SK-N-SH (cell line): ENCODE data around the gene SSBP2. TPM values are rescaled to one million over a fixed set of nuclear protein-coding genes. Genes with fewer than 3 reads are reported as not detected.

ENCODE experiments used
- CTCF ChIA-PET: fragments of 300-600, 350-600 bp; formaldehyde crosslinking; extraction: SDS; loops from one replicate; lab custom pipeline; 2021; lab: Yijun Ruan, JAX
- POLR2A ChIA-PET: fragments of 350-600 bp; sonication (Branson Sonifier 250); formaldehyde crosslinking; extraction: SDS; loops from one replicate; lab custom pipeline; 2020; ENCODE audit warnings: antibody characterized with exemption, inconsistent platforms; lab: Yijun Ruan, JAX
- DNase-seq: peaks from one replicate; pipeline ENCODE4 v3.0.0; 2012
- H2AFZ ChIP-seq: fragments of 200-600 bp; sonication (generic); 2 replicates; pipeline ENCODE4 v1.8.1; 2016; ENCODE audit warnings: antibody characterized with exemption, mild to moderate bottlenecking, low read depth
- H3F3A ChIP-seq: fragments of 200-600 bp; sonication (generic); replicated peaks from 2 replicates; pipeline ENCODE3; 2016; ENCODE audit warnings: antibody characterized with exemption, mild to moderate bottlenecking; ENCODE audit not compliant: insufficient read depth
- H3K27ac ChIP-seq, 2 experiments: fragments of 200-500 bp in 1 of 2; fragments of 200-600 bp in 1 of 2; sonication (Bioruptor generic) in 1 of 2; sonication (generic), shearing (Covaris generic) in 1 of 2; 2 replicates each; pipeline versions ENCODE4 v1.5.1 to v1.6.1; 2014 to 2016; ENCODE audit warnings: low read depth in 2 of 2, inconsistent platforms in 1 of 2, low read length in 1 of 2, mild to moderate bottlenecking in 1 of 2, mixed read lengths in 1 of 2
- H3K27me3 ChIP-seq: fragments of 200-600 bp; sonication (generic), shearing (Covaris generic); 2 replicates; pipeline ENCODE4 v1.6.1; 2016; ENCODE audit warnings: mixed run types; ENCODE audit not compliant: insufficient read depth
- H3K36me3 ChIP-seq, 2 experiments: fragments of 200-500 bp in 1 of 2; fragments of 200-600 bp in 1 of 2; sonication (Bioruptor generic) in 1 of 2; sonication (generic) in 1 of 2; replicated peaks in 1 of 2; 2 replicates each; pipeline versions ENCODE3 to v1.5.1; 2014 to 2016; ENCODE audit warnings: low read length in 1 of 2, mild to moderate bottlenecking in 1 of 2; ENCODE audit not compliant: insufficient read depth in 2 of 2, control insufficient read depth in 1 of 2
- H3K4me1 ChIP-seq, 2 experiments: fragments of 200-500 bp in 1 of 2; fragments of 200-600 bp in 1 of 2; sonication (Bioruptor generic) in 1 of 2; sonication (generic), shearing (Covaris generic) in 1 of 2; 2 replicates each; pipeline versions ENCODE4 v1.5.1 to v1.6.1; 2014 to 2016; ENCODE audit warnings: low read depth in 1 of 2, low read length in 1 of 2, mixed run types in 1 of 2; ENCODE audit not compliant: insufficient read depth in 2 of 2, control insufficient read depth in 1 of 2
- H3K4me2 ChIP-seq: fragments of 200-600 bp; sonication (generic), shearing (Covaris generic); 2 replicates; pipeline ENCODE4 v1.6.1; 2017; ENCODE audit warnings: mixed run types
- H3K4me3 ChIP-seq, 2 experiments: fragments of 200-500 bp in 1 of 2; fragments of 200-600 bp in 1 of 2; sonication (Bioruptor generic) in 1 of 2; sonication (generic), shearing (Covaris generic) in 1 of 2; 2 replicates each; pipeline versions ENCODE4 v1.5.1 to v1.8.1; 2014 to 2016; ENCODE audit warnings: low read depth in 2 of 2, inconsistent platforms in 1 of 2, low read length in 1 of 2, mild to moderate bottlenecking in 1 of 2, mixed read lengths in 1 of 2, moderate library complexity in 1 of 2
- H3K79me2 ChIP-seq: fragments of 200-600 bp; sonication (generic); 2 replicates; pipeline ENCODE4 v1.8.1; 2017; ENCODE audit warnings: mild to moderate bottlenecking; ENCODE audit not compliant: insufficient read depth
- H3K9ac ChIP-seq: fragments of 200-600 bp; sonication (generic); 2 replicates; pipeline ENCODE4 v1.6.1; 2017; ENCODE audit warnings: mixed run types
- H3K9me2 ChIP-seq: fragments of 200-600 bp; sonication (generic); 2 replicates; pipeline ENCODE4 v1.6.1; 2017; ENCODE audit warnings: mixed run types
- H3K9me3 ChIP-seq: fragments of 200-600 bp; sonication (generic); 2 replicates; pipeline ENCODE4 v1.6.1; 2017; ENCODE audit warnings: mixed run types, mild to moderate bottlenecking, moderate library complexity
- H4K20me1 ChIP-seq: fragments of 200-600 bp; sonication (generic); 2 replicates; pipeline ENCODE4 v1.6.1; 2017; ENCODE audit warnings: mild to moderate bottlenecking, mixed run types; ENCODE audit not compliant: insufficient read depth
- EZH2phosphoT487 ChIP-seq: fragments of 200-600 bp; sonication (generic); IDR thresholded peaks from 2 replicates; pipeline ENCODE4 v1.6.1; 2017; ENCODE audit warnings: low read depth, mixed run types, mild to moderate bottlenecking, antibody characterized with exemption, moderate library complexity, borderline replicate concordance
- FOXM1 ChIP-seq: IDR thresholded peaks from 2 replicates; pipeline ENCODE4 v1.4.0; 2012; ENCODE audit warnings: low read depth, mild to moderate bottlenecking
- GABPA ChIP-seq: IDR thresholded peaks from 2 replicates; pipeline ENCODE4 v1.4.0; 2012; ENCODE audit warnings: low read depth, mild to moderate bottlenecking
- RXRA ChIP-seq: IDR thresholded peaks from 2 replicates; pipeline ENCODE4 v1.4.0; 2012; ENCODE audit warnings: low read depth, mild to moderate bottlenecking, borderline replicate concordance
- SIN3A ChIP-seq: IDR thresholded peaks from 2 replicates; pipeline ENCODE4 v1.6.1; 2012; ENCODE audit warnings: low read depth, mild to moderate bottlenecking, low read length, moderate library complexity, borderline replicate concordance
- YY1 ChIP-seq: IDR thresholded peaks from 2 replicates; pipeline ENCODE4 v1.4.0; 2012; ENCODE audit warnings: low read depth, mild to moderate bottlenecking
- WGBS: methylation state at CpG from one replicate; pipeline ENCODE4 v1.1.6; 2017; ENCODE audit warnings: low lambda C conversion rate; 5-methylcytosine and 5-hydroxymethylcytosine counted together
- polyA plus RNA-seq, 3 experiments: library from polyadenylated mRNA; depleted of rRNA; stranded (reverse); fragments of >200 nt; gene quantifications; 2 replicates each; pipeline ENCODE4 v1.2.3, GENCODE V29; 2012
- TF ChIP-seq, protein P1 (sequence below): fragments of 200-600 bp; sonication (generic); IDR thresholded peaks from 2 replicates; pipeline ENCODE4 v1.6.1; 2017; ENCODE audit warnings: antibody characterized with exemption, mild to moderate bottlenecking, moderate library complexity

Gene SSBP2
- polyA plus RNA-seq, 1 of the 3 experiments (the other 2 are of a cell fraction) = 35.3 TPM

DNA sequence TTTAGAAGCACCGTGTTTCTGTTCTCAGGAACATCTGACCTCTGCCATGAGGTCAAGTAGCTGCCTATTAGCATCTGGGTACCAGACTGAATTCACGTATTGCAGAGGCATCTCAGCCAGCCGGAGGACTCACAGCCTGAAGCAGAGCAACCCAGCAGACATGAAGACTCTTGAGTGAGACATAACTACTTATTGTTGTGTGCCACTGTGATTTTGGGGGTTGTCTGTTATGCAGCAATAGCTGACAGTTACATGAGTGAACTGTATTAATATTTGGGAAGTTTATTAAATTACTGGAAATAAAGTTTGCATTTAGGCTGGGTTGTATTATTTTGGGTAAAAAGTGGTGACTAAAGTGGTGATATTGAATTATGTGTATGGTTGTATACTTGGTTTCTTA is 355.6 kb downstream of the SSBP2 start:
- H3K36me3 ChIP-seq = no peaks in the 10 kb centered on the region
- DNase-seq = no peak
- POLR2A ChIA-PET = interaction anchor here (0.6 kb wide), 1 partner anchor 66 kb away, joined by 3 read pairs; no protein-coding TSS in a partner anchor
- no peaks in the 10 kb centered on the region for H3F3A ChIP-seq
- H3K9me3 ChIP-seq = no peaks in the 10 kb centered on the region
- H2AFZ ChIP-seq = no peak overlapping the region
- no peak overlapping the region for H3K4me3 ChIP-seq
- TF ChIP-seq GABPA = no peak
- TF ChIP-seq, protein P1, sequence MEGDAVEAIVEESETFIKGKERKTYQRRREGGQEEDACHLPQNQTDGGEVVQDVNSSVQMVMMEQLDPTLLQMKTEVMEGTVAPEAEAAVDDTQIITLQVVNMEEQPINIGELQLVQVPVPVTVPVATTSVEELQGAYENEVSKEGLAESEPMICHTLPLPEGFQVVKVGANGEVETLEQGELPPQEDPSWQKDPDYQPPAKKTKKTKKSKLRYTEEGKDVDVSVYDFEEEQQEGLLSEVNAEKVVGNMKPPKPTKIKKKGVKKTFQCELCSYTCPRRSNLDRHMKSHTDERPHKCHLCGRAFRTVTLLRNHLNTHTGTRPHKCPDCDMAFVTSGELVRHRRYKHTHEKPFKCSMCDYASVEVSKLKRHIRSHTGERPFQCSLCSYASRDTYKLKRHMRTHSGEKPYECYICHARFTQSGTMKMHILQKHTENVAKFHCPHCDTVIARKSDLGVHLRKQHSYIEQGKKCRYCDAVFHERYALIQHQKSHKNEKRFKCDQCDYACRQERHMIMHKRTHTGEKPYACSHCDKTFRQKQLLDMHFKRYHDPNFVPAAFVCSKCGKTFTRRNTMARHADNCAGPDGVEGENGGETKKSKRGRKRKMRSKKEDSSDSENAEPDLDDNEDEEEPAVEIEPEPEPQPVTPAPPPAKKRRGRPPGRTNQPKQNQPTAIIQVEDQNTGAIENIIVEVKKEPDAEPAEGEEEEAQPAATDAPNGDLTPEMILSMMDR = no peak
- no peak for TF ChIP-seq YY1
- no peak for TF ChIP-seq EZH2phosphoT487
- TF ChIP-seq SIN3A = no peak
- no peak for TF ChIP-seq RXRA
- 90% methylated on average over 3 of the region's 3 CpGs for WGBS
- H3K79me2 ChIP-seq = no peaks in the 10 kb centered on the region
- H3K27me3 ChIP-seq = no peaks in the 10 kb centered on the region
- H3K9me2 ChIP-seq = no peaks in the 10 kb centered on the region
- H3K4me2 ChIP-seq = no peak overlapping the region
- no peak overlapping the region for H3K27ac ChIP-seq
- CTCF ChIA-PET = interaction anchor here (1.0 to 1.5 kb wide), 3 partner anchors 10 to 831 kb away, joined by 3 to 4 read pairs (median 4); no protein-coding TSS in a partner anchor
- H3K4me1 ChIP-seq = no peaks in the 10 kb centered on the region; a peak in 1 of 4 replicates
- H4K20me1 ChIP-seq = no peaks in the 10 kb centered on the region
- H3K9ac ChIP-seq = no peak overlapping the region

DNA sequence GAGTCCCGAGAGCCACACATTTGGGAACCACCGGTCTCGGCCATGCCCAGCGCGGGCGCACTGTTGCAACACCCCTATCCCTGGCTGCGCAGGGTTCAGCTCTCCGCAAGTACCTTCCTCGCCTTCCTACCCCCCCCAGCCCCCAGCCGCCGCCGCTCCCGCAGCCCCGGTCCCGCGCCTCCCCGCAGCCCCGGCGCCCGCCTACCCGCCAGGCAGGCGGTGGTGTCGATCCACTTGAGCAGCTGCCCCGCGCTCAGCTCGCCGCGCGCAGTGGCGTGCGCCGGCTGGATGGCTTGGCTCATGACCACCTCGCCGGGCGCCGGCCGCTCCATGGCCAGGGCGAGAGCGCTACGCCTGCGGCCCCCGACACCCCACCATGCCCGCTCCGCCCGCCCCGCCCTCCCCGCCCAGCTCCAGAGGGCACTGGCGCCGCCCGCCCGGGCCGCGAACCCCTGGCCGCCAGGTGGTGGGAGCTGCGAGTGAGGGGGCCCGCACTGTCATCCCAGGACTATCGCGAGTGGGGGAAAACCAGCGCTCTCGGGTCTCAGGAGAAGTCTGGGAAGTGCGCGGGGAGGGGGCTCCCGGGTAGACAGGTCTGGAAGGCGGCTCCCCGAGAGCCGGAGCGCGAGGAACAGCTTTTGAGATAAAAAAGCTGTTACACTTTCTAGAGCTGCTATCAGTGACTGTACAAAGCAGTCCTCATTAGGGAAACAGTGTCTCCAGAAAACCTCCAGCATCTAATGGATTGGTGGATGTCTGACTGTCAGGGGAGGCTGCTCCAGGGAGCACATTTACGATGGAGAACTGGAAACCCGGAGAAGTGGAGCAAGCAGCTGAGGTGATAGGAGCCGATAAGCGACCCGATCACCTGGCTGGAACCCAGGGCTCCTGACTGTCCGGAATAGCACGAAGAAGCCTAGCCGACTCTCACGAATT is 356.8 kb downstream of the SSBP2 start, which contains the start of gene ACOT12:
Gene ACOT12 (minus strand): TSS at position 352 of the 936 bp plus-strand sequence. CDS start 20 bp downstream, at position 332.
- CTCF ChIA-PET = interaction anchor here (0.6 to 1.5 kb wide), 5 partner anchors 9 to 1061 kb away, joined by 3 to 5 read pairs (median 4); no protein-coding TSS in a partner anchor
- no peaks in the 10 kb centered on the region for H3K27me3 ChIP-seq
- no peaks in the 10 kb centered on the region for H3K9me2 ChIP-seq
- no peak within 1 kb of the TSS for H3K9ac ChIP-seq
- H3K36me3 ChIP-seq = no peaks in the 10 kb centered on the region
- no peaks in the 10 kb centered on the region for H3F3A ChIP-seq
- no peaks in the 10 kb centered on the region for H3K9me3 ChIP-seq
- no peaks in the 10 kb centered on the region for H3K79me2 ChIP-seq
- peak; percentile 73 for DNase-seq
- H3K27ac ChIP-seq = no peak within 1 kb of the TSS
- no peaks in the 10 kb centered on the region; a peak in 1 of 4 replicates for H3K4me1 ChIP-seq
- H2AFZ ChIP-seq = peak within 1 kb of the TSS; percentile 41; the same call in 1 of the 2 replicates
- no peak for TF ChIP-seq FOXM1
- 47% methylated on average over 31 of the region's 77 CpGs for WGBS
- POLR2A ChIA-PET = no interaction called here
- H3K4me3 ChIP-seq = peak within 1 kb of the TSS; percentile 42 to 59
- no peaks in the 10 kb centered on the region for H4K20me1 ChIP-seq
- H3K4me2 ChIP-seq = peak within 1 kb of the TSS; percentile 69
